K562 (cell line): ENCODE measurements around the gene ERVH48-1. TPM values are rescaled to one million over a fixed set of nuclear protein-coding genes. Genes with fewer than 3 reads are reported as not detected.

Experiments
- ATAC-seq: fragments of 200-7000 bp; cut with Tn5 transposase; 3 replicates; pipeline ENCODE4 v1.9.1; 2020; ENCODE audit warnings: moderate library complexity
- BruUV-seq: library from RNA; stranded (reverse); fragments of 400-500 nt; replicated peaks from 2 replicates; lab custom pipeline; 2021; lab: Mats Ljungman, UMichigan
- CTCF ChIA-PET: fragments of 300-600 bp; formaldehyde crosslinking; extraction: SDS; loops from one replicate; lab custom pipeline; 2021; ENCODE audit warnings: low intra/inter-chr PET ratio; lab: Yijun Ruan, JAX
- POLR2A ChIA-PET: fragments of 300-600, 350-650 bp; sonication (Branson Sonifier 250); formaldehyde crosslinking; extraction: SDS; loops from one replicate; lab custom pipeline; 2021; ENCODE audit warnings: antibody characterized with exemption, inconsistent platforms; lab: Yijun Ruan, JAX
- DNase-seq, 4 experiments: peaks; one replicate each; pipeline versions ENCODE4 v3.0.0 to v3.0.0-alpha.2; 2011 to 2018; ENCODE audit warnings: low spot score in 3 of 4, mixed read lengths in 3 of 4; ENCODE audit errors: extremely low read depth in 1 of 4
- FAIRE-seq: peaks from 2 replicates; lab custom pipeline; 2011; peaks lifted over from hg19 to GRCh38; lab: Jason Lieb, UNC
- H2AFZ ChIP-seq: 2 replicates; pipeline ENCODE4 v1.6.0; 2011; ENCODE audit warnings: low read depth, low read length, control low read depth, inconsistent platforms
- H3K27ac ChIP-seq: fragments of 200-600 bp; 3 replicates; pipeline ENCODE4 v1.8.0; 2011; ENCODE audit warnings: low read depth, mild to moderate bottlenecking, control low read depth, inconsistent platforms, low read length, moderate library complexity, mixed read lengths; ENCODE audit errors: extremely low read depth
- H3K27me3 ChIP-seq, 2 experiments: fragments of 300-600 bp in 1 of 2; 2 replicates in 1 of 2; 3 replicates in 1 of 2; pipeline versions ENCODE4 v1.6.0 to v1.8.0; 2011; ENCODE audit warnings: inconsistent platforms in 2 of 2, low read length in 2 of 2, mild to moderate bottlenecking in 1 of 2, mixed read lengths in 1 of 2, moderate library complexity in 1 of 2; ENCODE audit not compliant: control insufficient read depth in 2 of 2, insufficient read depth in 2 of 2
- H3K36me3 ChIP-seq: fragments of 300-600 bp; 3 replicates; pipeline ENCODE4 v1.8.0; 2011; ENCODE audit warnings: mild to moderate bottlenecking, low read length, inconsistent platforms; ENCODE audit not compliant: control insufficient read depth, insufficient read depth
- H3K4me1 ChIP-seq, 2 experiments: fragments of 200-600 bp in 1 of 2; replicated peaks in 1 of 2; 2 replicates in 1 of 2; 3 replicates in 1 of 2; pipeline versions ENCODE4 v1.5.1 to v1.8.0; 2011; ENCODE audit warnings: inconsistent platforms in 2 of 2, low read length in 2 of 2, mild to moderate bottlenecking in 1 of 2, mixed read lengths in 1 of 2, moderate library complexity in 1 of 2; ENCODE audit not compliant: control insufficient read depth in 2 of 2, insufficient read depth in 2 of 2
- H3K4me2 ChIP-seq: 2 replicates; pipeline ENCODE4 v1.6.1; 2011; ENCODE audit warnings: low read length, control low read depth, inconsistent platforms, mixed read lengths; ENCODE audit not compliant: insufficient read depth
- H3K4me3 ChIP-seq: fragments of 200-600 bp; sonication (generic), shearing (Covaris generic); 2 replicates; pipeline ENCODE4 v1.5.1; 2016; ENCODE audit warnings: control low read depth, inconsistent platforms
- H3K79me2 ChIP-seq: fragments of 200-600 bp; 3 replicates; pipeline ENCODE4 v1.8.0; 2011; ENCODE audit warnings: low read length, inconsistent platforms; ENCODE audit not compliant: control insufficient read depth, insufficient read depth
- H3K9ac ChIP-seq, 2 experiments: 2 replicates each; pipeline versions ENCODE4 v1.6.0 to v1.6.1; 2011; ENCODE audit warnings: low read depth in 2 of 2, low read length in 2 of 2, control low read depth in 1 of 2, inconsistent platforms in 1 of 2, mild to moderate bottlenecking in 1 of 2, mixed read lengths in 1 of 2; ENCODE audit not compliant: insufficient read depth in 1 of 2
- H3K9me1 ChIP-seq: one replicate; pipeline ENCODE4 v1.6.0; 2011; ENCODE audit warnings: inconsistent platforms, mild to moderate bottlenecking, low read length, moderate library complexity; ENCODE audit not compliant: control insufficient read depth, insufficient read depth
- H3K9me3 ChIP-seq: replicated peaks from 2 replicates; pipeline ENCODE4 v1.5.1; 2011; ENCODE audit warnings: low read depth, low read length, inconsistent platforms; ENCODE audit not compliant: control insufficient read depth, insufficient read depth
- H4K20me1 ChIP-seq: replicated peaks from 2 replicates; pipeline ENCODE4 v1.6.1; 2011; ENCODE audit warnings: low read length, inconsistent platforms, mixed read lengths; ENCODE audit not compliant: control insufficient read depth, insufficient read depth
- CBX2 ChIP-seq: fragments of 200-600 bp; sonication (generic); IDR thresholded peaks from one replicate; pipeline ENCODE4 v1.6.1; 2012; ENCODE audit warnings: mild to moderate bottlenecking, low read length, inconsistent platforms; ENCODE audit not compliant: insufficient read depth, poor library complexity, severe bottlenecking
- POLR2G ChIP-seq: fragments of 200-400 bp; formaldehyde crosslinking; IDR thresholded peaks from 2 replicates; pipeline ENCODE4 v1.6.1; 2017; ENCODE audit warnings: low read depth, mild to moderate bottlenecking, antibody characterized with exemption, low read length, moderate library complexity
- PRMT5 ChIP-seq: sonication (generic); formaldehyde crosslinking; IDR thresholded peaks from 2 replicates; pipeline ENCODE4 v1.5.0; 2020; ENCODE audit warnings: missing genetic modification reagents
- THRAP3 ChIP-seq: fragments of 450-650 bp; IDR thresholded peaks from 2 replicates; pipeline ENCODE4 v1.6.1; 2016; ENCODE audit warnings: mild to moderate bottlenecking, inconsistent platforms, borderline replicate concordance
- XRCC3 ChIP-seq: fragments of 450-650 bp; IDR thresholded peaks from 2 replicates; pipeline ENCODE4 v1.6.1; 2017; ENCODE audit warnings: mild to moderate bottlenecking, moderate library complexity
- WGBS: fragments of 100-300 bp; shearing (Covaris generic); methylation state at CpG from one replicate; pipeline ENCODE4 v1.1.6; 2016; ENCODE audit warnings: low coverage, mixed read lengths; ENCODE audit not compliant: insufficient coverage; ENCODE audit errors: missing lambda C conversion rate; 5-methylcytosine and 5-hydroxymethylcytosine counted together
- in situ Hi-C: fragments of 300-500 bp; cut with MboI; formaldehyde crosslinking; loops from 4 replicates; pipeline ENCODE4 v1.15.0; 2018; ENCODE audit warnings: inconsistent platforms, mixed read lengths
- intact Hi-C: fragments of 100-400 bp; cut with micrococcal nuclease; formaldehyde crosslinking; loops from 2 replicates; pipeline ENCODE4 v1.14.2; 2022
- polyA plus RNA-seq, 8 experiments: library from polyadenylated mRNA; depleted of rRNA in 4 of 8; stranded (reverse) in 5 of 8; unstranded in 3 of 8; fragments of >200 nt; fragmentation: Nextera tagmentation in 2 of 8; fragmentation: Illumina TruSeq in 1 of 8; extraction: Ambion mirVana in 2 of 8; extraction: Trizol in 1 of 8; gene quantifications; 2 replicates each; pipeline versions ENCODE4 v1.2.1 to v1.2.3, GENCODE V29; 2011 to 2014; ENCODE audit warnings: inconsistent platforms in 1 of 8, missing spikeins in 1 of 8
- total RNA-seq, 7 experiments: library from RNA; depleted of rRNA in 6 of 7; stranded (reverse); fragments of >200 nt in 6 of 7; fragmentation: Illumina TruSeq in 2 of 7; extraction: Trizol in 2 of 7; gene quantifications; 2 replicates each; pipeline versions ENCODE4 v1.2.1 to v1.2.3, GENCODE V29; 2011 to 2021; ENCODE audit warnings: low replicate concordance in 1 of 7
- TF ChIP-seq, protein P1 (sequence below), 2 experiments: fragments of 450-650 bp in 1 of 2; sonication (generic) in 1 of 2; formaldehyde crosslinking in 1 of 2; IDR thresholded peaks; 2 replicates each; pipeline versions ENCODE4 v1.7.1 to v1.9.0; 2016 to 2022; ENCODE audit warnings: inconsistent platforms in 1 of 2, mild to moderate bottlenecking in 1 of 2, missing genetic modification reagents in 1 of 2
- TF ChIP-seq, protein P2 (sequence below): fragments of 450-650 bp; IDR thresholded peaks from 2 replicates; pipeline ENCODE4 v1.7.1; 2018; ENCODE audit warnings: mild to moderate bottlenecking, low read depth; ENCODE audit not compliant: partially characterized antibody

The ERVH48-1 gene
- total and polyA plus RNA-seq, 9 of the 15 experiments (the other 6 are each of a cell fraction or from before 2014, with no cell fraction given), result 0.08 to 0.49 (median 0.16) TPM; not detected in 3

DNA sequence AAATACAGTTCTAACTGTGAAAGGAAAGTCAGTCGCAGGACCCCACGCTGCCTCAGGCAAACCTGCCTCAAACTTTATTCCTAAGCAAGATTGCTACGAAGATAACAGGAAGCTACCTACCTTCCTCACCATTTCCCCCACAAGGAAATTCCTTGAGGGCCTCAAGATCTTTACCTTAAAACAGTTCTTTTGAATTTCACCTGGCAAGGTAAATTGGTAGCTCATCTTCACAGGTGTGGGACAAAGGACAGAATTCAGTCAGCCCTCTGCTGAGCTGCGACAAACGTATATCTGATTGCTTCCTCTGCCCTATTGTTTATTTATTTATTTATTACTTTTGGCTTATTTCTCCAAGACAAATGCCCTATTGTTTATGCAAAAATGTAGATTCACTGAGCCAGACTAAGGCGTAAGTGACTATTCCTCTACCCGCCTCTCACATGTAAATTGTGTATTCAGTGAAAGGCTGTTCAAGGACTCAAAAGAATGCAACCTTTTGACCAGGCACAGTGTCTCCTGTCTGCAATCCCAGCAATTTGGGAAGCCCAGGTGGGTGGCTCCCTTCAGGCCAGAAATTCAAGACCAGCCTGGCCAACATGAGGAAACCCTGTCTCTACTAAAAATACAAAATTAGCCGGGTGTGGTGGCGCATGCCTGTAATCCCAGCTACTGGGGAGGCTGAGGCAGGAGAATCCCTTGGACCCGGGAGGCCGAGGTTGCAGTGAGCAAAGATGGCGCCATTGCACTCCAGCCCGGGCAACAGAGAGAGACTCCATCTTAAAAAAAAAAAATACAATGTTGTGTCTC lies 31.6 kb upstream of the ERVH48-1 start:
- FAIRE-seq, result no peak
- POLR2A ChIA-PET, result interaction anchor here (1.1 kb wide), 1 partner anchor 17 kb away, joined by 4 read pairs; the partner anchor contains the start of gene PKNOX1
- TF ChIP-seq CBX2, result no peak
- no peak for TF ChIP-seq THRAP3
- TF ChIP-seq, protein P1, sequence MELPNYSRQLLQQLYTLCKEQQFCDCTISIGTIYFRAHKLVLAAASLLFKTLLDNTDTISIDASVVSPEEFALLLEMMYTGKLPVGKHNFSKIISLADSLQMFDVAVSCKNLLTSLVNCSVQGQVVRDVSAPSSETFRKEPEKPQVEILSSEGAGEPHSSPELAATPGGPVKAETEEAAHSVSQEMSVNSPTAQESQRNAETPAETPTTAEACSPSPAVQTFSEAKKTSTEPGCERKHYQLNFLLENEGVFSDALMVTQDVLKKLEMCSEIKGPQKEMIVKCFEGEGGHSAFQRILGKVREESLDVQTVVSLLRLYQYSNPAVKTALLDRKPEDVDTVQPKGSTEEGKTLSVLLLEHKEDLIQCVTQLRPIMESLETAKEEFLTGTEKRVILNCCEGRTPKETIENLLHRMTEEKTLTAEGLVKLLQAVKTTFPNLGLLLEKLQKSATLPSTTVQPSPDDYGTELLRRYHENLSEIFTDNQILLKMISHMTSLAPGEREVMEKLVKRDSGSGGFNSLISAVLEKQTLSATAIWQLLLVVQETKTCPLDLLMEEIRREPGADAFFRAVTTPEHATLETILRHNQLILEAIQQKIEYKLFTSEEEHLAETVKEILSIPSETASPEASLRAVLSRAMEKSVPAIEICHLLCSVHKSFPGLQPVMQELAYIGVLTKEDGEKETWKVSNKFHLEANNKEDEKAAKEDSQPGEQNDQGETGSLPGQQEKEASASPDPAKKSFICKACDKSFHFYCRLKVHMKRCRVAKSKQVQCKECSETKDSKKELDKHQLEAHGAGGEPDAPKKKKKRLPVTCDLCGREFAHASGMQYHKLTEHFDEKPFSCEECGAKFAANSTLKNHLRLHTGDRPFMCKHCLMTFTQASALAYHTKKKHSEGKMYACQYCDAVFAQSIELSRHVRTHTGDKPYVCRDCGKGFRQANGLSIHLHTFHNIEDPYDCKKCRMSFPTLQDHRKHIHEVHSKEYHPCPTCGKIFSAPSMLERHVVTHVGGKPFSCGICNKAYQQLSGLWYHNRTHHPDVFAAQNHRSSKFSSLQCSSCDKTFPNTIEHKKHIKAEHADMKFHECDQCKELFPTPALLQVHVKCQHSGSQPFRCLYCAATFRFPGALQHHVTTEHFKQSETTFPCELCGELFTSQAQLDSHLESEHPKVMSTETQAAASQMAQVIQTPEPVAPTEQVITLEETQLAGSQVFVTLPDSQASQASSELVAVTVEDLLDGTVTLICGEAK (IDR thresholded peaks at IDR 0.05), result peak; percentile 65
- TF ChIP-seq, protein P1 (CRISPR knock-in tag; IDR thresholded peaks at IDR 0.05), result no peak
- TF ChIP-seq, protein P2, sequence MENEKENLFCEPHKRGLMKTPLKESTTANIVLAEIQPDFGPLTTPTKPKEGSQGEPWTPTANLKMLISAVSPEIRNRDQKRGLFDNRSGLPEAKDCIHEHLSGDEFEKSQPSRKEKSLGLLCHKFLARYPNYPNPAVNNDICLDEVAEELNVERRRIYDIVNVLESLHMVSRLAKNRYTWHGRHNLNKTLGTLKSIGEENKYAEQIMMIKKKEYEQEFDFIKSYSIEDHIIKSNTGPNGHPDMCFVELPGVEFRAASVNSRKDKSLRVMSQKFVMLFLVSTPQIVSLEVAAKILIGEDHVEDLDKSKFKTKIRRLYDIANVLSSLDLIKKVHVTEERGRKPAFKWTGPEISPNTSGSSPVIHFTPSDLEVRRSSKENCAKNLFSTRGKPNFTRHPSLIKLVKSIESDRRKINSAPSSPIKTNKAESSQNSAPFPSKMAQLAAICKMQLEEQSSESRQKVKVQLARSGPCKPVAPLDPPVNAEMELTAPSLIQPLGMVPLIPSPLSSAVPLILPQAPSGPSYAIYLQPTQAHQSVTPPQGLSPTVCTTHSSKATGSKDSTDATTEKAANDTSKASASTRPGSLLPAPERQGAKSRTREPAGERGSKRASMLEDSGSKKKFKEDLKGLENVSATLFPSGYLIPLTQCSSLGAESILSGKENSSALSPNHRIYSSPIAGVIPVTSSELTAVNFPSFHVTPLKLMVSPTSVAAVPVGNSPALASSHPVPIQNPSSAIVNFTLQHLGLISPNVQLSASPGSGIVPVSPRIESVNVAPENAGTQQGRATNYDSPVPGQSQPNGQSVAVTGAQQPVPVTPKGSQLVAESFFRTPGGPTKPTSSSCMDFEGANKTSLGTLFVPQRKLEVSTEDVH, result no peak
- no peak for TF ChIP-seq PRMT5
- no peak for TF ChIP-seq XRCC3
- TF ChIP-seq POLR2G, result no peak

More for the DNA sequence above, 31.6 kb upstream of the ERVH48-1 start:
- no peaks in the 10 kb centered on the region for H3K27me3 ChIP-seq
- no peaks in the 10 kb centered on the region for H3K79me2 ChIP-seq
- no peak for DNase-seq
- H3K9me3 ChIP-seq, result no peaks in the 10 kb centered on the region; the same call in 1 of the 2 replicates
- H3K4me2 ChIP-seq, result no peak overlapping the region
- CTCF ChIA-PET, result no interaction called here
- peak overlapping the region; percentile 15; the same call in 1 of the 2 replicates for H2AFZ ChIP-seq
- 73% methylated on average over 13 of the region's 13 CpGs for WGBS
- no peaks in the 10 kb centered on the region for H3K9me1 ChIP-seq
- no peak overlapping the region for H3K9ac ChIP-seq
- no peak overlapping the region for H3K4me3 ChIP-seq
- no TSS peak for BruUV-seq
- H3K36me3 ChIP-seq, result no peaks in the 10 kb centered on the region
- ATAC-seq, result no peak
- in situ Hi-C loops, result no loop called here
- peaks cover 7 to 14% of the 10 kb centered on the region in 2 experiments; a peak in 4 of 5 replicates for H3K4me1 ChIP-seq
- no peaks in the 10 kb centered on the region for H4K20me1 ChIP-seq
- no peak overlapping the region for H3K27ac ChIP-seq
- intact Hi-C loops, result no loop called here
